GM23338 (cell line): ENCODE data around the gene XRN1. TPM values are rescaled to one million over a fixed set of nuclear protein-coding genes. Genes with fewer than 3 reads are reported as not detected.

Source experiments
- ATAC-seq: fragments of 200-7000 bp; cut with Tn5 transposase; 3 replicates; pipeline ENCODE4 v1.9.1; 2020
- DNase-seq: peaks from one replicate; pipeline ENCODE4 v3.0.0-alpha.2; 2015; ENCODE audit warnings: low spot score
- H2AFZ ChIP-seq: fragments of 200-600 bp; sonication (generic); 2 replicates; pipeline ENCODE4 v1.8.0; 2016; ENCODE audit warnings: antibody characterized with exemption, mild to moderate bottlenecking, moderate library complexity
- H3F3A ChIP-seq: fragments of 200-600 bp; sonication (generic); replicated peaks from 2 replicates; pipeline ENCODE4 v1.8.0; 2017; ENCODE audit warnings: antibody characterized with exemption, mixed run types, low read depth
- H3K27ac ChIP-seq: fragments of 200-600 bp; sonication (generic); 2 replicates; pipeline ENCODE4 v1.6.1; 2016; ENCODE audit warnings: low read depth
- H3K27me3 ChIP-seq: fragments of 200-600 bp; sonication (generic); 2 replicates; pipeline ENCODE4 v1.8.0; 2016; ENCODE audit warnings: mild to moderate bottlenecking, mixed run types, moderate library complexity; ENCODE audit not compliant: insufficient read depth
- H3K36me3 ChIP-seq: fragments of 200-600 bp; sonication (generic); 2 replicates; pipeline ENCODE4 v1.8.0; 2016; ENCODE audit warnings: mild to moderate bottlenecking; ENCODE audit not compliant: insufficient read depth
- H3K4me1 ChIP-seq: fragments of 200-600 bp; sonication (generic); 2 replicates; pipeline ENCODE4 v1.8.0; 2016; ENCODE audit warnings: mild to moderate bottlenecking, moderate library complexity; ENCODE audit not compliant: insufficient read depth
- H3K4me2 ChIP-seq: fragments of 200-600 bp; sonication (generic); 2 replicates; pipeline ENCODE4 v1.7.1; 2017; ENCODE audit warnings: mixed run types
- H3K4me3 ChIP-seq: fragments of 200-600 bp; sonication (generic); 2 replicates; pipeline ENCODE4 v1.6.1; 2016; ENCODE audit warnings: mixed run types
- H3K79me2 ChIP-seq: fragments of 200-600 bp; sonication (generic); replicated peaks from 2 replicates; pipeline ENCODE4 v1.8.0; 2017; ENCODE audit warnings: mild to moderate bottlenecking; ENCODE audit not compliant: insufficient read depth
- H3K9me2 ChIP-seq: fragments of 200-600 bp; sonication (generic); 2 replicates; pipeline ENCODE4 v1.8.0; 2017; ENCODE audit not compliant: insufficient read depth
- H4K20me1 ChIP-seq: fragments of 200-600 bp; sonication (generic); replicated peaks from 2 replicates; pipeline ENCODE4 v1.8.0; 2017; ENCODE audit warnings: mild to moderate bottlenecking; ENCODE audit not compliant: insufficient read depth
- H3K27ac Mint-ChIP-seq: 2 replicates; pipeline ENCODE4 v1.8.0; 2020; ENCODE audit warnings: inconsistent platforms, mild to moderate bottlenecking, moderate library complexity, mixed read lengths
- H3K27me3 Mint-ChIP-seq: 3 replicates; pipeline ENCODE4 v1.8.0; 2022; ENCODE audit warnings: low read depth, mild to moderate bottlenecking, moderate library complexity, mixed read lengths, inconsistent platforms; ENCODE audit not compliant: insufficient read depth, poor library complexity
- H3K36me3 Mint-ChIP-seq: 3 replicates; pipeline ENCODE4 v1.8.0; 2021; ENCODE audit warnings: low read depth, mild to moderate bottlenecking, inconsistent platforms, moderate library complexity, mixed read lengths
- H3K4me1 Mint-ChIP-seq: 3 replicates; pipeline ENCODE4 v1.8.0; 2020; ENCODE audit warnings: mild to moderate bottlenecking, inconsistent platforms, mixed read lengths
- H3K4me3 Mint-ChIP-seq: 3 replicates; pipeline ENCODE4 v1.8.0; 2021; ENCODE audit warnings: moderate library complexity, mild to moderate bottlenecking, inconsistent platforms, mixed read lengths
- H3K9me3 Mint-ChIP-seq: 3 replicates; pipeline ENCODE4 v1.8.0; 2020; ENCODE audit warnings: moderate library complexity, mild to moderate bottlenecking, inconsistent platforms, mixed read lengths
- CREB1 ChIP-seq: fragments of 250-450 bp; sonication (Bioruptor Pico); IDR thresholded peaks from 2 replicates; pipeline ENCODE4 v1.5.0; 2020; ENCODE audit warnings: low read depth, mild to moderate bottlenecking, moderate library complexity
- EZH2 ChIP-seq: fragments of 200-600 bp; sonication (generic); IDR thresholded peaks from one replicate; pipeline ENCODE4 v1.8.0; 2017; ENCODE audit warnings: antibody characterized with exemption, mild to moderate bottlenecking, low read depth; ENCODE audit not compliant: unreplicated experiment
- EZH2phosphoT487 ChIP-seq: fragments of 200-600 bp; sonication (generic); IDR thresholded peaks from one replicate; pipeline ENCODE4 v1.8.1; 2018; ENCODE audit warnings: antibody characterized with exemption; ENCODE audit not compliant: unreplicated experiment
- JUNB ChIP-seq: IDR thresholded peaks from one replicate; pipeline ENCODE4 v1.6.1; 2016; ENCODE audit warnings: antibody characterized with exemption; ENCODE audit not compliant: unreplicated experiment
- POLR2AphosphoS5 ChIP-seq: IDR thresholded peaks from 2 replicates; pipeline ENCODE4 v1.6.1; 2016; ENCODE audit warnings: antibody characterized with exemption, low read depth
- STAT1 ChIP-seq: IDR thresholded peaks from one replicate; pipeline ENCODE4 v1.6.1; 2016; ENCODE audit warnings: antibody characterized with exemption; ENCODE audit not compliant: unreplicated experiment
- ZNF114 ChIP-seq: fragments of 250-450 bp; sonication (Bioruptor Pico); IDR thresholded peaks from 2 replicates; pipeline ENCODE4 v1.5.0; 2020; ENCODE audit warnings: mild to moderate bottlenecking, moderate library complexity
- ZNF331 ChIP-seq: fragments of 250-450 bp; sonication (Bioruptor Pico); IDR thresholded peaks from 2 replicates; pipeline ENCODE4 v1.5.0; 2020; ENCODE audit warnings: low read depth, mild to moderate bottlenecking, moderate library complexity
- polyA plus RNA-seq: library from polyadenylated mRNA; unstranded; fragments of >200 nt; fragmentation: Nextera tagmentation; extraction: Ambion mirVana; gene quantifications from 2 replicates; pipeline ENCODE4 v1.2.1, GENCODE V29; 2016
- total RNA-seq: library from RNA; depleted of rRNA; stranded (reverse); fragments of >200 nt; shearing (Covaris generic); gene quantifications from 2 replicates; pipeline ENCODE4 v1.2.3, GENCODE V29; 2014
- TF ChIP-seq, protein P1 (sequence below): IDR thresholded peaks from one replicate; pipeline ENCODE4 v1.6.1; 2018; ENCODE audit warnings: antibody characterized with exemption; ENCODE audit not compliant: unreplicated experiment
- TF ChIP-seq, protein P2 (sequence below), 2 experiments: fragments of 200-600 bp in 1 of 2; sonication (generic) in 1 of 2; conservative IDR thresholded peaks; 2 replicates each; pipeline versions ENCODE4 v1.5.1 to v1.6.1; 2016 to 2017; ENCODE audit warnings: antibody characterized with exemption in 2 of 2, low read depth in 2 of 2, mild to moderate bottlenecking in 2 of 2, moderate library complexity in 1 of 2

XRN1 gene
- total and polyA plus RNA-seq, 2 experiments from 2014 or later = 10.9 to 16.6 TPM

DNA sequence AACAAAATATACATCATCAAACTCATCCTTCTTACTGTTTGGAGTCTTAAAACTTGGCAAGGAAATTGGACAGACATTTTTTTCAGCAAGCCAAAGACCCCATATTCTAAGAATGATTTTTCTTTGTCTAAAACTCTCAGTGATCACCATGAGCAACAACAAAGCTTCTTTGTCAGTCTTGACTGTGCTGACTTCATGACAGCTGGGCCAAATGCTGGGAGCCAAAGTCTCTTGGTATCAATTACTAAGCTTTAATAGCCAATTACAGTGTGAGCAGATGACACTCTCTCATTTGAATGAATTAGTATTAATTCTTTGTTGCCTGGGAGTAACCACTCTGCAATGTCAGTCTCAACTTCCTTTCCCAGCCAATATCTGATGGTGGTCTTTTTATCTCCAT, 174.3 kb downstream of the XRN1 start:
- Mint-ChIP-seq H3K27ac (no peak overlapping the region), H3K36me3 (peaks cover 2% of the 10 kb centered on the region; the same call in 1 of the 3 replicates), H3K9me3 (no peaks in the 10 kb centered on the region), H3K4me3 (no peak overlapping the region), H3K27me3 (peaks cover 2% of the 10 kb centered on the region), H3K4me1 (no peaks in the 10 kb centered on the region)
- H3K36me3 ChIP-seq = no peaks in the 10 kb centered on the region
- TF ChIP-seq ZNF331 (CRISPR knock-in tag) = no peak
- TF ChIP-seq, protein P1, sequence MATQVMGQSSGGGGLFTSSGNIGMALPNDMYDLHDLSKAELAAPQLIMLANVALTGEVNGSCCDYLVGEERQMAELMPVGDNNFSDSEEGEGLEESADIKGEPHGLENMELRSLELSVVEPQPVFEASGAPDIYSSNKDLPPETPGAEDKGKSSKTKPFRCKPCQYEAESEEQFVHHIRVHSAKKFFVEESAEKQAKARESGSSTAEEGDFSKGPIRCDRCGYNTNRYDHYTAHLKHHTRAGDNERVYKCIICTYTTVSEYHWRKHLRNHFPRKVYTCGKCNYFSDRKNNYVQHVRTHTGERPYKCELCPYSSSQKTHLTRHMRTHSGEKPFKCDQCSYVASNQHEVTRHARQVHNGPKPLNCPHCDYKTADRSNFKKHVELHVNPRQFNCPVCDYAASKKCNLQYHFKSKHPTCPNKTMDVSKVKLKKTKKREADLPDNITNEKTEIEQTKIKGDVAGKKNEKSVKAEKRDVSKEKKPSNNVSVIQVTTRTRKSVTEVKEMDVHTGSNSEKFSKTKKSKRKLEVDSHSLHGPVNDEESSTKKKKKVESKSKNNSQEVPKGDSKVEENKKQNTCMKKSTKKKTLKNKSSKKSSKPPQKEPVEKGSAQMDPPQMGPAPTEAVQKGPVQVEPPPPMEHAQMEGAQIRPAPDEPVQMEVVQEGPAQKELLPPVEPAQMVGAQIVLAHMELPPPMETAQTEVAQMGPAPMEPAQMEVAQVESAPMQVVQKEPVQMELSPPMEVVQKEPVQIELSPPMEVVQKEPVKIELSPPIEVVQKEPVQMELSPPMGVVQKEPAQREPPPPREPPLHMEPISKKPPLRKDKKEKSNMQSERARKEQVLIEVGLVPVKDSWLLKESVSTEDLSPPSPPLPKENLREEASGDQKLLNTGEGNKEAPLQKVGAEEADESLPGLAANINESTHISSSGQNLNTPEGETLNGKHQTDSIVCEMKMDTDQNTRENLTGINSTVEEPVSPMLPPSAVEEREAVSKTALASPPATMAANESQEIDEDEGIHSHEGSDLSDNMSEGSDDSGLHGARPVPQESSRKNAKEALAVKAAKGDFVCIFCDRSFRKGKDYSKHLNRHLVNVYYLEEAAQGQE = no peak
- no peak for TF ChIP-seq EZH2phosphoT487
- no peak for TF ChIP-seq ZNF114 (CRISPR knock-in tag)
- TF ChIP-seq, protein P2, sequence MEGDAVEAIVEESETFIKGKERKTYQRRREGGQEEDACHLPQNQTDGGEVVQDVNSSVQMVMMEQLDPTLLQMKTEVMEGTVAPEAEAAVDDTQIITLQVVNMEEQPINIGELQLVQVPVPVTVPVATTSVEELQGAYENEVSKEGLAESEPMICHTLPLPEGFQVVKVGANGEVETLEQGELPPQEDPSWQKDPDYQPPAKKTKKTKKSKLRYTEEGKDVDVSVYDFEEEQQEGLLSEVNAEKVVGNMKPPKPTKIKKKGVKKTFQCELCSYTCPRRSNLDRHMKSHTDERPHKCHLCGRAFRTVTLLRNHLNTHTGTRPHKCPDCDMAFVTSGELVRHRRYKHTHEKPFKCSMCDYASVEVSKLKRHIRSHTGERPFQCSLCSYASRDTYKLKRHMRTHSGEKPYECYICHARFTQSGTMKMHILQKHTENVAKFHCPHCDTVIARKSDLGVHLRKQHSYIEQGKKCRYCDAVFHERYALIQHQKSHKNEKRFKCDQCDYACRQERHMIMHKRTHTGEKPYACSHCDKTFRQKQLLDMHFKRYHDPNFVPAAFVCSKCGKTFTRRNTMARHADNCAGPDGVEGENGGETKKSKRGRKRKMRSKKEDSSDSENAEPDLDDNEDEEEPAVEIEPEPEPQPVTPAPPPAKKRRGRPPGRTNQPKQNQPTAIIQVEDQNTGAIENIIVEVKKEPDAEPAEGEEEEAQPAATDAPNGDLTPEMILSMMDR (conservative IDR thresholded peaks at IDR 0.05; ENCODE audit: low read depth in 2 of 2) = no peak
- TF ChIP-seq JUNB = no peak
- no peak for TF ChIP-seq CREB1 (CRISPR knock-in tag)
- no peak for TF ChIP-seq POLR2AphosphoS5
- no peak for TF ChIP-seq EZH2
- no peak overlapping the region for H3K4me3 ChIP-seq
- H4K20me1 ChIP-seq = no peaks in the 10 kb centered on the region
- ATAC-seq = no peak
- no peak for DNase-seq
- H3F3A ChIP-seq = no peaks in the 10 kb centered on the region
- no peaks in the 10 kb centered on the region for H3K79me2 ChIP-seq
- H3K27me3 ChIP-seq = no peaks in the 10 kb centered on the region
- H3K4me2 ChIP-seq = no peak overlapping the region
- H3K9me2 ChIP-seq = no peaks in the 10 kb centered on the region
- no peak overlapping the region for H2AFZ ChIP-seq
- H3K27ac ChIP-seq = no peak overlapping the region
- no peaks in the 10 kb centered on the region for H3K4me1 ChIP-seq

DNA sequence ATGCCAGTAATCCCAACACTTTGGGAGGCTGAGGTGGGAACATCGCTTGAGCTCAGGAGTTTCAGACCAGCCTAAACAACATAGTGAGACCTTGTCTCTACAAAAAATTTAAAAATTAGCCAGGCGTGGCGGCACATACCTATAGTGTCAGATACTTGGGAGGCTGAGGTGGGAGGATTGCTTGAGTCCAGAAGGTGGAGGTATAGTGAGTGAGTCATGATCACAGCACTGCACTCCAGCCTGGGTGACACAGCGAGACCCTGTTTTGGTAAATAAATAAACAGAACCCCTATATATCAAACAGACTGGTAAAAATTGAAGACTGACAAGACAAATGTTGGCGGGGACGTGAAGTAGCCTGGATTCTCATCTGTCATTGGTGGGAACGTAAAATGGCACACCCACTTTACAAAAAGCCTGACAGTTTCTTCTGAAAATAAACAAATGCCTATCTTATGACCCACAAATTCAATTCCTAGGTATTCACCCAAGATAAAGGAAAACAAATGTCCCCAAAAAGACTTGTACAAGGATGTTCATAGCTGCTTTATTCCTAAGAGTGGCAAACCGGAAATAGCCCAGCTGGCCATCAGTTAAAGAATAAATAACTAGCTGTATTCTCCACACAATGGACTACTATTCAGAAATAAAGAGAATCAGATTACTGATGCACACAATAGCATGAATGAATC, 175.5 kb downstream of the XRN1 start:
- H3K36me3 ChIP-seq = no peaks in the 10 kb centered on the region
- H3K36me3 Mint-ChIP-seq = no peaks in the 10 kb centered on the region
- H3K4me1 ChIP-seq = no peaks in the 10 kb centered on the region
- H3K27me3 Mint-ChIP-seq = no peaks in the 10 kb centered on the region
- H3F3A ChIP-seq = no peaks in the 10 kb centered on the region
- no peak overlapping the region for H3K27ac Mint-ChIP-seq
- no peaks in the 10 kb centered on the region for H3K9me2 ChIP-seq
- no peaks in the 10 kb centered on the region for H3K27me3 ChIP-seq
- no peaks in the 10 kb centered on the region for H3K79me2 ChIP-seq
- no peak overlapping the region for H2AFZ ChIP-seq
- H3K4me3 Mint-ChIP-seq = no peak overlapping the region
- no peaks in the 10 kb centered on the region for H3K4me1 Mint-ChIP-seq
- no peak overlapping the region for H3K4me3 ChIP-seq
- no peak for ATAC-seq
- no peak for DNase-seq
- H3K27ac ChIP-seq = no peak overlapping the region
- H3K9me3 Mint-ChIP-seq = no peaks in the 10 kb centered on the region
- H4K20me1 ChIP-seq = no peaks in the 10 kb centered on the region
- no peak overlapping the region for H3K4me2 ChIP-seq
- TF ChIP-seq, protein P2 (conservative IDR thresholded peaks at IDR 0.05; ENCODE audit: low read depth in 2 of 2) = no peak
- TF ChIP-seq STAT1 = no peak
